WTC11 (cell line): Measurements from ENCODE around the gene MAML3. TPM values are rescaled to one million over a fixed set of nuclear protein-coding genes. Genes with fewer than 3 reads are reported as not detected.

Source experiments
- ATAC-seq: fragments of 200-7000 bp; cut with Tn5 transposase; 2 replicates; pipeline ENCODE4 v1.10.0; 2021; ENCODE audit warnings: mild to moderate bottlenecking, moderate library complexity
- CTCF ChIA-PET: fragments of 300-600 bp; sonication (Branson Sonifier 250); formaldehyde crosslinking; loops from one replicate; lab custom pipeline; 2021; ENCODE audit warnings: antibody characterized with exemption; lab: Charles Lee
- POLR2A ChIA-PET: fragments of 350-600 bp; sonication (Branson Sonifier 250); formaldehyde crosslinking; loops from one replicate; lab custom pipeline; 2021; ENCODE audit warnings: antibody characterized with exemption; lab: Charles Lee
- DNase-seq: peaks from one replicate; pipeline ENCODE4 v3.0.0; 2021; ENCODE audit warnings: low spot score
- H3K27ac Mint-ChIP-seq: 2 replicates; pipeline ENCODE4 v1.8.0; 2021; ENCODE audit warnings: mixed read lengths
- H3K27me3 Mint-ChIP-seq: 2 replicates; pipeline ENCODE4 v1.8.0; 2021; ENCODE audit warnings: low read depth, mild to moderate bottlenecking, moderate library complexity, mixed read lengths
- H3K36me3 Mint-ChIP-seq: 2 replicates; pipeline ENCODE4 v1.8.0; 2021; ENCODE audit warnings: mixed read lengths
- H3K4me1 Mint-ChIP-seq: 2 replicates; pipeline ENCODE4 v1.8.0; 2022; ENCODE audit warnings: mixed read lengths
- H3K4me3 Mint-ChIP-seq: 2 replicates; pipeline ENCODE4 v1.8.0; 2021; ENCODE audit warnings: mild to moderate bottlenecking, moderate library complexity, mixed read lengths
- H3K9me3 Mint-ChIP-seq: 2 replicates; pipeline ENCODE4 v1.8.0; 2021; ENCODE audit warnings: mixed read lengths
- ATF1 ChIP-seq: sonication (generic); formaldehyde crosslinking; IDR thresholded peaks from 2 replicates; pipeline ENCODE4 v1.8.1; 2023; ENCODE audit warnings: mild to moderate bottlenecking, moderate library complexity, missing genetic modification reagents
- ATF2 ChIP-seq: sonication (generic); formaldehyde crosslinking; IDR thresholded peaks from 2 replicates; pipeline ENCODE4 v1.8.1; 2022; ENCODE audit warnings: low read depth, missing genetic modification reagents, borderline replicate concordance
- CBFB ChIP-seq: sonication (generic); formaldehyde crosslinking; IDR thresholded peaks from 2 replicates; pipeline ENCODE4 v1.8.1; 2022; ENCODE audit warnings: mild to moderate bottlenecking, low read depth, missing genetic modification reagents
- ELF4 ChIP-seq: sonication (generic); formaldehyde crosslinking; IDR thresholded peaks from 2 replicates; pipeline ENCODE4 v1.8.1; 2022; ENCODE audit warnings: low read depth, mild to moderate bottlenecking, moderate library complexity, missing genetic modification reagents
- ETV6 ChIP-seq: sonication (generic); formaldehyde crosslinking; IDR thresholded peaks from 2 replicates; pipeline ENCODE4 v1.8.1; 2022; ENCODE audit warnings: mild to moderate bottlenecking, missing genetic modification reagents
- FOXP1 ChIP-seq: sonication (generic); formaldehyde crosslinking; IDR thresholded peaks from 2 replicates; pipeline ENCODE4 v1.8.0; 2022; ENCODE audit warnings: missing genetic modification reagents, mild to moderate bottlenecking, moderate library complexity, borderline replicate concordance
- GABPB1 ChIP-seq: sonication (generic); formaldehyde crosslinking; IDR thresholded peaks from 2 replicates; pipeline ENCODE4 v1.8.1; 2023; ENCODE audit warnings: mild to moderate bottlenecking, missing genetic modification reagents
- GRHL2 ChIP-seq: fragments of 250-450 bp; sonication (Bioruptor Pico); IDR thresholded peaks from 2 replicates; pipeline ENCODE4 v1.8.0; 2022; ENCODE audit warnings: mild to moderate bottlenecking, moderate library complexity; ENCODE audit not compliant: insufficient replicate concordance, severe bottlenecking
- HMGXB4 ChIP-seq: sonication (generic); formaldehyde crosslinking; IDR thresholded peaks from 2 replicates; pipeline ENCODE4 v1.8.1; 2023; ENCODE audit warnings: mild to moderate bottlenecking, moderate library complexity, missing genetic modification reagents
- IRF1 ChIP-seq: sonication (generic); formaldehyde crosslinking; IDR thresholded peaks from 2 replicates; pipeline ENCODE4 v1.8.0; 2023; ENCODE audit warnings: missing genetic modification reagents
- KAT7 ChIP-seq: sonication (generic); formaldehyde crosslinking; IDR thresholded peaks from 2 replicates; pipeline ENCODE4 v1.8.1; 2023; ENCODE audit warnings: missing genetic modification reagents, mild to moderate bottlenecking, borderline replicate concordance
- MAX ChIP-seq: sonication (generic); formaldehyde crosslinking; IDR thresholded peaks from 2 replicates; pipeline ENCODE4 v1.8.0; 2022; ENCODE audit warnings: mild to moderate bottlenecking, missing genetic modification reagents
- MYBL2 ChIP-seq: sonication (generic); formaldehyde crosslinking; IDR thresholded peaks from 2 replicates; pipeline ENCODE4 v1.8.1; 2023; ENCODE audit warnings: mild to moderate bottlenecking, moderate library complexity, missing genetic modification reagents
- NR3C1 ChIP-seq: sonication (generic); formaldehyde crosslinking; conservative IDR thresholded peaks from 2 replicates; pipeline ENCODE4 v1.8.1; 2023; ENCODE audit warnings: low read depth, mild to moderate bottlenecking, missing genetic modification reagents
- OVOL2 ChIP-seq: fragments of 250-450 bp; sonication (Bioruptor Pico); IDR thresholded peaks from 2 replicates; pipeline ENCODE4 v1.9.0; 2021; ENCODE audit warnings: mild to moderate bottlenecking, borderline replicate concordance
- PREB ChIP-seq: sonication (generic); formaldehyde crosslinking; IDR thresholded peaks from 2 replicates; pipeline ENCODE4 v1.8.1; 2022; ENCODE audit warnings: mild to moderate bottlenecking, missing genetic modification reagents, moderate library complexity, borderline replicate concordance
- RELA ChIP-seq: sonication (generic); formaldehyde crosslinking; IDR thresholded peaks from 2 replicates; pipeline ENCODE4 v1.8.1; 2022; ENCODE audit warnings: missing genetic modification reagents, mild to moderate bottlenecking, borderline replicate concordance
- SP1 ChIP-seq: sonication (generic); formaldehyde crosslinking; conservative IDR thresholded peaks from 2 replicates; pipeline ENCODE4 v1.8.1; 2022; ENCODE audit warnings: missing genetic modification reagents
- STAT6 ChIP-seq: sonication (generic); formaldehyde crosslinking; conservative IDR thresholded peaks from 2 replicates; pipeline ENCODE4 v1.8.1; 2023; ENCODE audit warnings: mild to moderate bottlenecking, low read depth, missing genetic modification reagents, moderate library complexity
- ZNF138 ChIP-seq: sonication (generic); formaldehyde crosslinking; conservative IDR thresholded peaks from 2 replicates; pipeline ENCODE4 v1.8.1; 2022; ENCODE audit warnings: mild to moderate bottlenecking, moderate library complexity, missing genetic modification reagents
- ZNF232 ChIP-seq: sonication (generic); formaldehyde crosslinking; IDR thresholded peaks from 2 replicates; pipeline ENCODE4 v1.8.0; 2022; ENCODE audit warnings: mild to moderate bottlenecking, missing genetic modification reagents
- ZNF281 ChIP-seq: sonication (generic); formaldehyde crosslinking; IDR thresholded peaks from 2 replicates; pipeline ENCODE4 v1.8.0; 2023; ENCODE audit warnings: mild to moderate bottlenecking, missing genetic modification reagents
- ZNF512 ChIP-seq: sonication (generic); formaldehyde crosslinking; IDR thresholded peaks from 2 replicates; pipeline ENCODE4 v1.8.1; 2022; ENCODE audit warnings: missing genetic modification reagents, borderline replicate concordance
- total RNA-seq: library from RNA; stranded (reverse); gene quantifications from 3 replicates; pipeline ENCODE4 v1.2.3, GENCODE V29; 2021

Gene MAML3
- total RNA-seq, 1 experiment from 2014 or later: 7.4 TPM

GRCh38 chr4:140152751-140153418 lies 1.1 kb downstream of the MAML3 start:
- H3K36me3 Mint-ChIP-seq: no peaks in the 10 kb centered on the region
- ATAC-seq (no peak), DNase-seq (peak; percentile 55)
- ChIA-PET POLR2A (interaction anchor here (1.0 to 3.3 kb wide), 4 partner anchors 85 to 103 kb away, joined by 3 to 17 read pairs (median 6); no protein-coding TSS in a partner anchor), CTCF (interaction anchor here (0.8 to 1.4 kb wide), 2 partner anchors 100 to 101 kb away, joined by 3 to 4 read pairs; no protein-coding TSS in a partner anchor)
- peaks cover 24% of the 10 kb centered on the region for H3K4me1 Mint-ChIP-seq
- no peak overlapping the region for H3K27ac Mint-ChIP-seq
- peak overlapping the region; percentile 98 for H3K4me3 Mint-ChIP-seq
- H3K9me3 Mint-ChIP-seq: no peaks in the 10 kb centered on the region
- H3K27me3 Mint-ChIP-seq: peaks cover 6% of the 10 kb centered on the region; the same call in 1 of the 2 replicates
- TF ChIP-seq HMGXB4 (CRISPR knock-in tag) (0 out of 2 replicates have a peak, but pooled peaks have one; percentile 27), STAT6 (CRISPR knock-in tag) (no peak), ATF1 (no peak), CBFB (CRISPR knock-in tag) (no peak), IRF1 (CRISPR knock-in tag) (peak; percentile 35; the same call in 1 of the 2 replicates), PREB (CRISPR knock-in tag) (no peak), MYBL2 (CRISPR knock-in tag) (0 out of 2 replicates have a peak, but pooled peaks have one; percentile 58), ZNF138 (CRISPR knock-in tag) (no peak), NR3C1 (no peak), FOXP1 (CRISPR knock-in tag) (peak; percentile 60; the same call in 1 of the 2 replicates), OVOL2 (CRISPR knock-in tag) (no peak), ELF4 (CRISPR knock-in tag) (no peak), ATF2 (CRISPR knock-in tag) (no peak), ETV6 (no peak), GRHL2 (CRISPR knock-in tag) (no peak), ZNF232 (CRISPR knock-in tag) (no peak), ZNF281 (no peak), KAT7 (no peak), SP1 (no peak), GABPB1 (CRISPR knock-in tag) (no peak), RELA (CRISPR knock-in tag) (0 out of 2 replicates have a peak, but pooled peaks have one; percentile 37), ZNF512 (CRISPR knock-in tag) (no peak), MAX (CRISPR knock-in tag) (0 out of 2 replicates have a peak, but pooled peaks have one; percentile 28)
